IPS-18c (cell line): Measurements from ENCODE around the gene AFAP1.
A peak's percentile ranks its signal among the peaks of the same experiment; 100 is the strongest.

Experiments
- H3K4me3 ChIP-seq: 2 replicates; pipeline ENCODE4 v1.7.0; 2013; ENCODE audit warnings: low read depth, mild to moderate bottlenecking, low read length, moderate library complexity; ENCODE audit not compliant: insufficient read depth
- H3K9me3 ChIP-seq: one replicate; pipeline ENCODE4 v1.6.1; 2013; ENCODE audit warnings: mild to moderate bottlenecking, low read length, moderate library complexity; ENCODE audit not compliant: control insufficient read depth, insufficient read depth

Gene AFAP1

GRCh38 chr4:7939377-7940108, at the start of gene AFAP1:
Gene AFAP1, minus strand, starts transcription at chr4:7939861. Its CDS starts 67,783 bp downstream, at chr4:7872078.
- Histone ChIP-seq H3K4me3 (peak within 1 kb of the TSS; percentile 75), H3K9me3 (no peaks in the 10 kb centered on the region)

DNA sequence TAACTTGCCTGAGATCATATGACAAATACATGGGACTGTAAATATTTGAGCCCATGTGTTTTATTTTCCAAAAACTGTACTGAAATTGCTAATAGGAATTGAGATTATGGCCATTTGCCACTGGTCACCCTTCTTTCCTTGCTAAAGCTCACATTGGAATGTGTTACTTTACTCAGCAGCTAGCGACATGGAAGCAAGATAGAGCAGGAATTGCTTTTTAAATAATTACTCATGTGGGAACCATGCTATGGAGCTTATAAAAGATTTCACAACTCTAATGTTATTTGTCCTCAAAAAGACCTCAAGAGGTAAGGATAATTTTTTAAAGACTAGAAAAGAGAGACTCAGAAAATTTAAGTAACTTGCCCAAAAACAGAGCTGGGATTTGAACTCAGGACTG, 48.8 kb upstream of the AFAP1 start:
- Histone ChIP-seq H3K4me3 (no peak overlapping the region), H3K9me3 (no peaks in the 10 kb centered on the region)

GRCh38 chr4:7987148-7987989, 47.7 kb upstream of the AFAP1 start:
- Histone ChIP-seq H3K4me3 (no peak overlapping the region), H3K9me3 (no peaks in the 10 kb centered on the region)

DNA sequence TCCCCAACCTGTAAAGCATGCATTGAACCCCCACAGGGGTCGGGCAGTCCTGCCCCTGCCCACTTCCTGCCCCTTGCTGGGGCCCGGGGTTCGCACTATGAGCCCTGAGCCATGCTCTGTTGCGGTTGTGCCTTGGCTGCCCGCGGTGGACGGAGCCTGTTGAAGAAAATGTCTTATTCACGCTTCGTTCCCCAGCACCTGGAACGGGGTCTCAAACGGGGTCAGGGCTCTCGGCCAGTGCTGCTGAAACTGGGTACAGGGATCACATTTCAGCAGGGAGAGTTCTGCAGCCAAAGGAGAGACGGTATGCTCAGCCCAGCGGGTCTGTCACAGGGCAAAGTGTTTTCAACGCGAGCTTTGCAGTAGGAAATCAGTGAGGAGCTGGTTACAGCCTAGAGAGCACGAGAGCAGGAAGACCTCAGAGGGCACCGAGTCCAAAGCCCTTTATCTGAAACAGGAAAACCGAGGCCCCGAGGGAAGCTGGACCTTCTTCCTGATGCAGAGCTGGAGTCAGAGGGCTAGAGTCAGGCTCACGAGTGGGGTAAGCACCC, 46.3 kb upstream of the AFAP1 start:
- Histone ChIP-seq H3K4me3 (no peak overlapping the region), H3K9me3 (no peaks in the 10 kb centered on the region)

GRCh38 chr4:7985072-7985471, 45.4 kb upstream of the AFAP1 start:
- H3K4me3 ChIP-seq: no peak overlapping the region
- no peaks in the 10 kb centered on the region for H3K9me3 ChIP-seq

GRCh38 chr4:7984286-7984925, 44.7 kb upstream of the AFAP1 start:
- no peaks in the 10 kb centered on the region for H3K9me3 ChIP-seq
- H3K4me3 ChIP-seq: no peak overlapping the region

GRCh38 chr4:7983296-7983695, 43.6 kb upstream of the AFAP1 start:
- Histone ChIP-seq H3K9me3 (no peaks in the 10 kb centered on the region), H3K4me3 (no peak overlapping the region)

DNA sequence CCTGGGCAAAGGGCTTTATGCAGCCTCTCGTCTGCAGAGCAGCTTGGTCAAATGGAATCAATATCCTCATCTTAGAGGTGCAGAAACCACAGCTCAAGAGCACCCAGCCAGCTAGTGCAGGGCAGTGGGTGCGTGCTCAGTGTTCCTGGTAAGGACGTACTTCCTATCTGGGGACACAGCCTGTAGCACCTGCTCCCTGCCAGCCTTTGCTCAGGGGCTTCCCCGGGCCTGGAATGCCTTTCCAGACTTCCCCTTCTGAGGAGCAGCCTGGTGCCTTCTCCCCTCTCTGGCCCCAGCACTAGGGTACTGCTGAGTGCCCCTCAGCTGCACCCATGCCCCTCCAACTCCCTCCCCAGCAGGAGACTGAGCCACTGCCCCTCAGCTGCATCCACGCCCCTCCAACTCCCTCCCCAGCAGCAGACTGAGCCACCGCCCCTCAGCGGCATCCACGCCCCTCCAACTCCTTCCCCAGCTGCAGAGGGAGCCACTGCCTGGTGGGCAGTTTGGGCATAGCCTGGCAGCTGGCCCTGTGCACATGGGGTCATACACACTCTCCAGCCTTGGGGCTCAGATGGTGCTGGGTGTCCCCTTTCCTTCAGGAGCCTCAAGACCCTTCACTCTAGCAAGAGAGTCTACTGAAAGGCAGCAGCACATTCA, 42.2 kb upstream of the AFAP1 start:
- H3K4me3 ChIP-seq: no peak overlapping the region

GRCh38 chr4:7980036-7980435, 40.4 kb upstream of the AFAP1 start:
- H3K4me3 ChIP-seq: no peak overlapping the region

More for the DNA sequence above, 42.2 kb upstream of the AFAP1 start:
- H3K9me3 ChIP-seq: no peaks in the 10 kb centered on the region

GRCh38 chr4:7979652-7979968, 39.9 kb upstream of the AFAP1 start:
- no peak overlapping the region for H3K4me3 ChIP-seq
- H3K9me3 ChIP-seq: no peaks in the 10 kb centered on the region

More at GRCh38 chr4:7980036-7980435, 40.4 kb upstream of the AFAP1 start:
- H3K9me3 ChIP-seq: no peaks in the 10 kb centered on the region

DNA sequence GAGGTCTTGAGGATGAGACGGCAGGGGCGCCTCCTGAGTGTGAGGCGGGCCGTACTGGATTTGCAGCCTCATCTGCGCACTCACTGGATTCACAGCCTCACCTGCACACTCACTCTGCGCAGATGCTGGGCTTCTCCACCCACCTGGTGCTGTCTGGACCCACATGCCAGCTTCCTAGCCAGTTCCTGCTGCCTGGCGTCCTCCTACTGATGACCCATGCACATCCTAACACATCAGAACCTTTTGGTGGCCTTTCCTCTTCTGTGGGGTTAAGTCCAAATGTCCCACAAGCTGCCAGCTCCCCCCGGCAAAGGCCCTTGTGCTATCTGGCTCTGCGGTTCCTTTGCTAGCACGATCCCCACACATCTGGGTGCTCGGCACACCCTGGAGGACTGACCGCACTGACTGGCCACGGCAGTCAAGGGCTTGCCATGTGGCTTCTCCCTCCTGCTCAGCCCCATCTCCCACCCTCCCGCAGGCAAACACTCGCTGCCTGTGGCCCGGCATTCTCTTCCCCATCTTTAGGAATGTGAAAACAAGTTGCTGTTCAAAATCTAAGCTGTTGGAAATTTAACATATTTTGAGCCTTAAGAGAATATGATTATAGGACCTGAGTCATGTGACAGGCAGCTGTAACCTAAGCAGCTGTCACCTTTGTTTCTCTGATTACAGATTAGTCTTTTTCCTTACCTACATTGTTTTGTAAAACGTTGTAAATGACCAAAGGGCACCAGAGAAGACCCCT, 39.4 kb upstream of the AFAP1 start:
- Histone ChIP-seq H3K4me3 (no peak overlapping the region), H3K9me3 (peaks cover 1% of the 10 kb centered on the region)

- peaks cover 2% of the 10 kb centered on the region for H3K9me3 ChIP-seq
- H3K4me3 ChIP-seq: no peak overlapping the region
Measured at GRCh38 chr4:7978489-7978888, 38.8 kb upstream of the AFAP1 start.

DNA sequence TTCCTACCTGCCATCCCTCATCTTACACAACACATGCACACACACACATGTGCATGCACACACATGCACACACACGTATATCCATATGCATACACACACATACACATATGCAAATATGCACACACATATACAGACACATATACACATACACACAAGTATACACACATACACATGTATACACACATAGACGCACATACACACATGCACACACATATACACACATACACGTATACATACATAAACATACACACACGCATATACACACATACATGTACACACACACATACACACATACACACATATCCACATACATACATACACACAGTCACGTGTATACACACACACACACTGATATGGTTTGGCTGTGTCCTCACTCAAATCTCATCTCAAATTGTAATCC, 37.0 kb upstream of the AFAP1 start:
- Histone ChIP-seq H3K9me3 (peaks cover 2% of the 10 kb centered on the region), H3K4me3 (no peak overlapping the region)

- Histone ChIP-seq H3K4me3 (no peak overlapping the region), H3K9me3 (peaks cover 2% of the 10 kb centered on the region)
Measured at GRCh38 chr4:7976025-7976424, 36.4 kb upstream of the AFAP1 start.

GRCh38 chr4:7974425-7974824, 34.8 kb upstream of the AFAP1 start:
- Histone ChIP-seq H3K9me3 (peaks cover 2% of the 10 kb centered on the region), H3K4me3 (no peak overlapping the region)

DNA sequence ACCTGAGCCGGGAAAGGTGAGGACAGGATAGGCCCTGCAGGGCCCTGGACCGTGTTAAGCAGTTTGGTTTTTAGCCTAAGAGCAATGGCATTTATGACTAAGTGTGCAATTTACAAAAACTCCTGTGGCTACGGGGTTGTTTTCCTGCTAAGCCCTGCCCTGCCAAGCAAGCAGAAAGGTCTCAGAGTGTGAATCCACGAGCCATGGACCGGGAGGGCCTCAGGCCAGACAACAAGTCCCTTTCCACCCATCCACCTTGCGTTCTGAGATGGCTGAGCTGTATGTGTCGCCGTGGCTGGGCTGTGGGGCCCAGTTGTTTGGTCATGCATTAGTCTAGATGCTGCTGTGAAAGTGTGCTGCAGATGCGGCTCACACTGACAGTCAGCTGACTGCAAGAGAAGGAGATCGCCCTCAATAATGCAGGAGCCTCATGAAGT, 33.9 kb upstream of the AFAP1 start:
- Histone ChIP-seq H3K4me3 (no peak overlapping the region), H3K9me3 (peaks cover 2% of the 10 kb centered on the region)
